Endothelial cell of umbilical vein (primary cell): ENCODE measurements around the gene KIF17. TPM values are rescaled to one million over a fixed set of nuclear protein-coding genes. Genes with fewer than 3 reads are reported as not detected.

Source experiments
- BruUV-seq: library from RNA; stranded (reverse); fragments of 400-500 nt; replicated peaks from 2 replicates; lab custom pipeline; 2021; lab: Mats Ljungman, UMichigan
- CTCF ChIA-PET: fragments of 300-600, 350-600 bp; sonication (Branson Sonifier 250); formaldehyde crosslinking; loops from one replicate; lab custom pipeline; 2021; ENCODE audit warnings: antibody characterized with exemption, inconsistent platforms; lab: Charles Lee
- POLR2A ChIA-PET: fragments of 300-600, 350-600 bp; sonication (Branson Sonifier 250); formaldehyde crosslinking; loops from one replicate; lab custom pipeline; 2021; ENCODE audit warnings: antibody characterized with exemption, inconsistent platforms; lab: Charles Lee
- DNase-seq: peaks from one replicate; pipeline ENCODE4 v3.0.0-alpha.2; 2011; ENCODE audit warnings: low read depth, low spot score
- FAIRE-seq: peaks from 2 replicates; lab custom pipeline; 2011; peaks lifted over from hg19 to GRCh38; lab: Jason Lieb, UNC
- H2AFZ ChIP-seq: 2 replicates; pipeline ENCODE4 v1.6.0; 2012; ENCODE audit warnings: low read depth, low read length, control low read depth, inconsistent platforms
- H3K27ac ChIP-seq: 2 replicates; pipeline ENCODE4 v1.5.1; 2011; ENCODE audit warnings: low read depth, mild to moderate bottlenecking, control low read depth, low read length, moderate library complexity; ENCODE audit not compliant: insufficient read depth
- H3K27me3 ChIP-seq, 2 experiments: 2 replicates each; pipeline versions ENCODE4 v1.6.0 to v1.6.1; 2011; ENCODE audit warnings: low read length in 2 of 2, mixed read lengths in 1 of 2; ENCODE audit not compliant: control insufficient read depth in 2 of 2, insufficient read depth in 2 of 2
- H3K36me3 ChIP-seq, 2 experiments: 2 replicates in 1 of 2; 3 replicates in 1 of 2; pipeline ENCODE4 v1.5.1; 2011; ENCODE audit warnings: low read length in 2 of 2, mild to moderate bottlenecking in 1 of 2, moderate library complexity in 1 of 2; ENCODE audit not compliant: control insufficient read depth in 2 of 2, insufficient read depth in 2 of 2; ENCODE audit errors: extremely low read depth in 1 of 2
- H3K4me1 ChIP-seq: 3 replicates; pipeline ENCODE4 v1.5.1; 2011; ENCODE audit warnings: mild to moderate bottlenecking, low read length; ENCODE audit not compliant: control insufficient read depth, insufficient read depth; ENCODE audit errors: extremely low read depth
- H3K4me2 ChIP-seq: 2 replicates; pipeline ENCODE4 v1.6.1; 2011; ENCODE audit warnings: low read length, control low read depth, mixed read lengths; ENCODE audit not compliant: insufficient read depth
- H3K4me3 ChIP-seq, 3 experiments: fragments of 200-600 bp in 1 of 3; sonication (generic), shearing (Covaris generic) in 1 of 3; replicated peaks in 1 of 3; 2 replicates each; pipeline ENCODE4 v1.5.1; 2011 to 2016; ENCODE audit warnings: control low read depth in 3 of 3, low read length in 3 of 3, mild to moderate bottlenecking in 2 of 3, inconsistent platforms in 1 of 3, low read depth in 1 of 3, moderate library complexity in 1 of 3; ENCODE audit not compliant: insufficient read depth in 1 of 3
- H3K79me2 ChIP-seq: 2 replicates; pipeline ENCODE4 v1.6.0; 2012; ENCODE audit warnings: low read length, inconsistent platforms; ENCODE audit not compliant: control insufficient read depth, insufficient read depth
- H3K9ac ChIP-seq: replicated peaks from 2 replicates; pipeline ENCODE3; 2011; ENCODE audit warnings: low read length, control low read depth; ENCODE audit not compliant: insufficient read depth; ENCODE audit errors: extremely low read depth
- H3K9me1 ChIP-seq: replicated peaks from 3 replicates; pipeline ENCODE4 v1.6.0; 2011; ENCODE audit warnings: mild to moderate bottlenecking, low read length; ENCODE audit not compliant: control insufficient read depth, insufficient read depth; ENCODE audit errors: extremely low read depth
- H3K9me3 ChIP-seq: replicated peaks from 2 replicates; pipeline ENCODE4 v1.5.1; 2012; ENCODE audit warnings: low read length, inconsistent platforms; ENCODE audit not compliant: control insufficient read depth, insufficient read depth
- H4K20me1 ChIP-seq: replicated peaks from 2 replicates; pipeline ENCODE3; 2011; ENCODE audit warnings: mild to moderate bottlenecking, low read length; ENCODE audit not compliant: control insufficient read depth, insufficient read depth; ENCODE audit errors: extremely low read depth
- CTCF ChIP-seq, 2 donors: IDR thresholded peaks; 1 replicate in 1 of 2; 2 replicates in 1 of 2; pipeline ENCODE4 v1.5.1; 2011; ENCODE audit warnings: low read length in 2 of 2, mild to moderate bottlenecking in 2 of 2, moderate library complexity in 2 of 2, control low read depth in 1 of 2, inconsistent platforms in 1 of 2, low read depth in 1 of 2; ENCODE audit not compliant: insufficient read depth in 1 of 2; ENCODE audit errors: extremely low read depth in 1 of 2
- EZH2 ChIP-seq: IDR thresholded peaks from 2 replicates; pipeline ENCODE4 v1.6.1; 2012; ENCODE audit warnings: borderline replicate concordance, low read depth, mild to moderate bottlenecking, moderate library complexity, low read length, inconsistent platforms; ENCODE audit not compliant: severe bottlenecking
- FOS ChIP-seq: IDR thresholded peaks from 2 replicates; pipeline ENCODE4 v1.6.1; 2011; ENCODE audit warnings: mild to moderate bottlenecking, low read length, moderate library complexity, borderline replicate concordance; ENCODE audit not compliant: insufficient read depth
- GATA2 ChIP-seq: IDR thresholded peaks from 2 replicates; pipeline ENCODE4 v1.7.0; 2011; ENCODE audit warnings: low read depth, mild to moderate bottlenecking, moderate library complexity, mixed read lengths, low read length; ENCODE audit not compliant: insufficient read length, insufficient read depth
- JUN ChIP-seq: IDR thresholded peaks from 2 replicates; pipeline ENCODE4 v1.6.1; 2011; ENCODE audit warnings: borderline replicate concordance, low read depth; ENCODE audit not compliant: insufficient read length, insufficient read depth
- MAX ChIP-seq: IDR thresholded peaks from 2 replicates; pipeline ENCODE4 v1.6.1; 2011; ENCODE audit not compliant: insufficient read depth, insufficient read length
- MYC ChIP-seq: IDR thresholded peaks from one replicate; pipeline ENCODE4 v1.6.1; 2011; ENCODE audit warnings: mild to moderate bottlenecking, low read depth, low read length
- POLR2A ChIP-seq: IDR thresholded peaks from 2 replicates; pipeline ENCODE4 v1.6.1; 2012; ENCODE audit warnings: low read depth, mild to moderate bottlenecking, control low read depth, low read length
- POLR2AphosphoS5 ChIP-seq: IDR thresholded peaks from 2 replicates; pipeline ENCODE4 v1.6.1; 2012; ENCODE audit warnings: low read depth, mild to moderate bottlenecking, control low read depth, low read length, moderate library complexity; ENCODE audit not compliant: insufficient read depth
- dilution Hi-C: fragments of 300-500 bp; cut with MboI; formaldehyde crosslinking; loops from one replicate; pipeline ENCODE4 v1.15.0; 2019; ENCODE audit warnings: low sequenced_read_pairs; ENCODE audit not compliant: extremely low pct_ligation_motif_present
- intact Hi-C: fragments of 100-400 bp; cut with micrococcal nuclease; formaldehyde crosslinking; loops from one replicate; pipeline ENCODE4 v1.10.0; 2022
- polyA plus RNA-seq, 4 experiments: library from polyadenylated mRNA; depleted of rRNA in 3 of 4; stranded (reverse) in 3 of 4; unstranded in 1 of 4; fragments of >200 nt; gene quantifications; 2 replicates each; pipeline versions ENCODE4 v1.2.1 to v1.2.3, GENCODE V29; 2011 to 2012; ENCODE audit warnings: missing spikeins in 1 of 4
- total RNA-seq: library from RNA; stranded (reverse); gene quantifications from 2 replicates; pipeline ENCODE4 v1.2.3, GENCODE V29; 2021

KIF17 gene
- total and polyA plus RNA-seq, 2 donors (not counting 3 experiments of a cell fraction or from before 2014, with no cell fraction given): 1.1 to 1.5 TPM

- BruUV-seq: no TSS peak
- Histone ChIP-seq H3K9me1 (no peaks in the 10 kb centered on the region), H4K20me1 (no peaks in the 10 kb centered on the region), H3K4me2 (no peak overlapping the region), H2AFZ (no peak overlapping the region), H3K36me3 (no peaks in the 10 kb centered on the region), H3K4me3 (no peak overlapping the region), H3K79me2 (no peaks in the 10 kb centered on the region), H3K27ac (no peak overlapping the region), H3K9me3 (no peaks in the 10 kb centered on the region), H3K4me1 (no peaks in the 10 kb centered on the region), H3K27me3 (no peaks in the 10 kb centered on the region), H3K9ac (no peak overlapping the region)
- DNase-seq (no peak), FAIRE-seq (no peak)
- intact Hi-C loops (no loop called here), dilution Hi-C loops (no loop called here)
- POLR2A ChIA-PET: no interaction called here
- CTCF ChIA-PET: interaction anchor here (1.0 kb wide), 1 partner anchor 492 kb away, joined by 4 read pairs; no protein-coding TSS in a partner anchor
- TF ChIP-seq JUN (no peak), MYC (no peak), CTCF (IDR thresholded peaks at IDR 0.05; ENCODE audit: extremely low read depth in 1 of 2, insufficient read depth in 1 of 2, low read depth in 1 of 2, low read length in 2 of 2) (no peak), POLR2AphosphoS5 (no peak), GATA2 (no peak), EZH2 (no peak), FOS (no peak), MAX (no peak), POLR2A (no peak)
Measured at GRCh38 chr1:20703124-20703756, 14.6 kb downstream of the KIF17 start.
